ENCODE measurements around the gene ZNF33A.
"Not testable (repeated sequence)": the region's sequence is repeated elsewhere in the genome, so short reads cannot be mapped to it uniquely, and the experiment has no call there.

ZNF33A gene

GRCh38 chr10:38047666-38048065 is 37.2 kb downstream of the ZNF33A start:
- no peak for DNase-seq

- no peak for DNase-seq
Observed at GRCh38 chr10:38050212-38050611, 39.7 kb downstream of the ZNF33A start.

GRCh38 chr10:38054361-38054797 is 43.9 kb downstream of the ZNF33A start:
- peak; percentile 6 to 20 for DNase-seq

DNA sequence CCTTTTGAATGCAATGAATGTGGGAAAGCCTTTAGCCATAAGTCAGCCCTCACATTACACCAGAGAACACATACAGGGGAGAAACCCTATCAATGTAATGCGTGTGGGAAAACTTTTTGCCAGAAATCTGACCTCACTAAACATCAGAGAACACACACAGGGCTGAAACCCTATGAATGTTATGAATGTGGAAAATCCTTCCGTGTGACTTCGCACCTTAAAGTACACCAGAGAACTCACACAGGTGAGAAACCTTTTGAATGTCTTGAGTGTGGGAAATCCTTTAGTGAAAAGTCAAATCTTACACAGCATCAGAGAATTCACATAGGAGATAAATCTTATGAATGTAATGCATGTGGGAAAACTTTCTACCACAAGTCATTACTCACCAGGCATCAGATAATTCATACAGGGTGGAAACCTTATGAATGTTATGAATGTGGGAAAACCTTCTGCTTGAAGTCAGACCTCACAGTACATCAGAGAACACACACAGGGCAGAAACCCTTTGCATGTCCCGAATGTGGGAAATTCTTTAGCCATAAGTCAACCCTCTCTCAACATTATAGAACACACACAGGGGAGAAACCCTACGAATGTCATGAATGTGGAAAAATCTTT is 44.9 kb downstream of the ZNF33A start:
- not testable (repeated sequence) for DNase-seq

DNA sequence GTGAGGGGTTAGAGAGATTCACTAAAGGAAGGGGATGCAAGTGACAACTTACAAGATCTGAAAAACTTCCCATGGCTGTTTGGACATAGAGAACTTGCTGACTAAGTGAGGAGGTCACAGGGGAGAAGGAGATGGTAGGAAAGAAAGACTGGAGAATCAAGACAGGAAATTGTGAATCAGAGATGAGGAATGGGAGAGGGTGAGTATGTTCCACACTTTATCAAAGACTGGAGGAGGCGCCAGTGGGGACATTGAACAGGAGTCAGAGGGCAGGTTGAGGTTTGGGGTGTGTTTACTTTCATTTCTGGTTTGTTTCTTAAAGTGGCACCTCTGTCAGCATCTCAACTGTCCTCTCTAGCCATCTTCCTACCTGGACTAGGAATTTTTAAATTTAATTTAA is 59.2 kb downstream of the ZNF33A start:
- DNase-seq = not testable (repeated sequence)

DNA sequence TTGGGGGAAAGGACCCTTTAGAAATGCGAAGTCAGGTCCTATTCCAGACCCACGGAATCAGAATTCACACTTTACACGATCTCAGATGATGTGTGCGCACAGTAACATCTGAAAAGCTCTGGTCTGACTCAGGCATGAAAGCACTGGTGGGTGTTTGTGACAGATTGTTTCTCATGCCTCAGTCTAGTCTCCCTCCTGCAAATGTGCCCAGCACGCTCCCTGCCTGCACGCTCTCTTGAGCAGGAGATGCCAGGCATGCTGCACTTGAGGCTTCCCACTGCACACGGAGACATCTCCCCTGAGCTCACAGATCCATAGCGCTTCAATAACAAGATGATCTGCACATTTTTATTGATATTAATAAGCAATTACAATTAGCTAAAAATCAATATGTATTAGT is 60.0 kb downstream of the ZNF33A start:
- DNase-seq = no peak

DNA sequence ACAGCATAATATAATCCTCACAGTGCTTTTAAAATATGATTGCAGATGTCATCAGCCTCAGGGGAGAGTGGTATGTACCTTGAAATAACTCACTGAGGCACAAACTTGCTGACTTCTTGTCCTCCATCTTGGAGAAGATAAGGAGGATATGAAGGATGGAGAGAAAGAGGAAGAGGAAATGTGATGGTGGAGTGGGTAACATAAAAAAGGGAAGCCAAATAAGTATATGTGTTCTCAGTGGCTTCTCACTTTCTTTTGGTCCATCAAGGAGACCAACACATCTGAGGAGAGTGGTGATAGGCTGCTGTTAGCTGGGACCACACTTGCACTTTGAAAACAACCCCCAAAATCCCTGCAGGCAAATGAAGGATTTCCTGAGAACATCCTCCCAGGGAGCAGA is 62.1 kb downstream of the ZNF33A start:
- DNase-seq = peak; percentile 17 to 30

GRCh38 chr10:38076687-38077086 is 66.2 kb downstream of the ZNF33A start:
- no peak for DNase-seq

- not testable (repeated sequence) for DNase-seq
Observed at GRCh38 chr10:38093318-38093717, 82.8 kb downstream of the ZNF33A start.

DNA sequence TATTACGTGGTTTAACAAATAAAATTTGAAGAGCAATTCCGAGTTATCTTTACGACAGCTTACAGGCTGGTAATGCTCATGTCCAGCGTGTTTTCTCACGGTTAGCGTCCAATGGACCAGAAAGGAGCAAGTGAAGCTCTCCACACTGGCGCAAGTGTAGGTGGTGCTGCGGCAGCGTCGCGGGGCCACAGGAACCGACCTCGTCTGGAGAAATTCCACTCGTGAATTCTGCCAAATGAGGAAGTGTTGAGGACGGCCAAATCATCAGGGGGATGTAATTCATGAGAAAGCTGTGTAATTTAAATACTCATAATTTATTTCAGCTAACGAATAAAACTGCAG is 83.3 kb downstream of the ZNF33A start:
- no peak for DNase-seq

DNA sequence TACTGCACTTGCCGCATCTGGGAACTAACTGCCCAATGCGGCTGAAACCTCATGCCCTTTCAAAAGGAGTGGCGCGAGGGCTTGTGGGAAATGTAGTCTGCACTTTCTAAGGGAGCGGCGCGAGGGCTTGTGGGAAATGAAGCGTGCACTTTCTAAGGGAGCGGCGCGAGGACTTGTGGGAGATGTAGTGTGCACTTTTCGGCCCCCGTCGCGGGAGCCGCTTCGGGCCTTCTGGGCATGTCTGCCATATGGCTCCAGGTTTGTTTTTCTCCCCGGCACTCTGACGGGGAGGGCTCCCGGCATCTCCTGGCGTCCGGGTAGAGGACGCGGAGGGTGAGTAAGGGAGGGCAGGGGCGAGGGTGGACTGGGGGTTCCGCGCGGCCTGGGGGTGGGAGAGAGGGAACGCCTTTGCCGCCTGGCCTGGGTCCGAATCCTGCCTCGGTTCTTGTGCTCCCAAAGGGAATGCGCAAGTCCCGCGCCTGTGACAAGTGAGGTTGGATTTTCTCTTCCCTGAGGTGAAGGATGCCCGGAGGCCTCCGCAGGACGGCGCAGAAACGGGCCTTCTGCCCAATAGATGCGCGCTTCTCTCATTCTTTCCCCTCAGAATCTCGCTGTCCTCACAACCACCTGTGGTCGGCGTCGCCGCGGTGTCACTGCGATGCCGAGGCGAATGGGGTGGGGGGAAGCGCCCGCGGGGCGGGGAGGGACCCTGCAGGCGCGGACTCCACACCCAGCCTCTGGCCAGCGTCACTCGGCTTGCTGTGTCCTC is 83.9 kb downstream of the ZNF33A start, which contains the start of gene ZNF37A:
Gene ZNF37A (plus strand): TSS at position 180 of the 769 bp plus-strand sequence. CDS start 2,281 bp downstream, outside the sequence.
- peak; percentile 94 to 95 for DNase-seq

GRCh38 chr10:38094927-38095574 is 84.6 kb downstream of the ZNF33A start:
- no peak for DNase-seq

- DNase-seq = no peak
Observed at GRCh38 chr10:38102880-38103279, 92.4 kb downstream of the ZNF33A start.

GRCh38 chr10:38103756-38104155 is 93.3 kb downstream of the ZNF33A start:
- DNase-seq = no peak

GRCh38 chr10:38112159-38112558 is 101.7 kb downstream of the ZNF33A start:
- DNase-seq = no peak

Data from AML-193 (cell line).